HG03378 (cell line): ENCODE data around the gene TRAM2.

ENCODE experiments used
- ATAC-seq: cut with Tn5 transposase; IDR thresholded peaks from one replicate; pipeline ENCODE4 v1.9.1; 2021; ENCODE audit warnings: mild to moderate bottlenecking, moderate library complexity; ENCODE audit not compliant: unreplicated experiment

Gene TRAM2

GRCh38 chr6:52571099-52571755 lies 5.6 kb downstream of the TRAM2 start:
- no peak for ATAC-seq

- no peak for ATAC-seq
These were observed 6.6 kb downstream of the TRAM2 start for GRCh38 chr6:52570291-52570700.

- no peak for ATAC-seq
These were observed 8.5 kb downstream of the TRAM2 start for GRCh38 chr6:52568320-52568719.

GRCh38 chr6:52566853-52567279 lies 10.0 kb downstream of the TRAM2 start:
- ATAC-seq, result no peak

GRCh38 chr6:52566201-52566600 lies 10.7 kb downstream of the TRAM2 start:
- ATAC-seq, result no peak

- ATAC-seq, result no peak
These were observed 12.0 kb downstream of the TRAM2 start for GRCh38 chr6:52564856-52565255.

- ATAC-seq, result no peak
These were observed 13.9 kb downstream of the TRAM2 start for GRCh38 chr6:52562911-52563310.

- no peak for ATAC-seq
These were observed 16.4 kb downstream of the TRAM2 start for GRCh38 chr6:52560462-52560861.

GRCh38 chr6:52558266-52559000 lies 18.4 kb downstream of the TRAM2 start:
- ATAC-seq, result no peak

GRCh38 chr6:52557389-52558265 lies 19.2 kb downstream of the TRAM2 start:
- ATAC-seq, result no peak

- no peak for ATAC-seq
These were observed 21.2 kb downstream of the TRAM2 start for GRCh38 chr6:52555518-52556233.

GRCh38 chr6:52554684-52555280 lies 22.1 kb downstream of the TRAM2 start:
- no peak for ATAC-seq

- no peak for ATAC-seq
These were observed 23.1 kb downstream of the TRAM2 start for GRCh38 chr6:52553719-52554118.

- no peak for ATAC-seq
These were observed 23.7 kb downstream of the TRAM2 start for GRCh38 chr6:52553158-52553557.

GRCh38 chr6:52552278-52552643 lies 24.6 kb downstream of the TRAM2 start:
- peak; percentile 84 for ATAC-seq

- no peak for ATAC-seq
These were observed 25.2 kb downstream of the TRAM2 start for GRCh38 chr6:52551483-52552277.

GRCh38 chr6:52550870-52551269 lies 26.0 kb downstream of the TRAM2 start:
- no peak for ATAC-seq

- ATAC-seq, result no peak
These were observed 26.8 kb downstream of the TRAM2 start for GRCh38 chr6:52550014-52550575.

GRCh38 chr6:52549428-52549827 lies 27.4 kb downstream of the TRAM2 start:
- ATAC-seq, result no peak
